HG02623 (cell line): ENCODE data around the gene CXorf49.
"Not testable (repeated sequence)": the region's sequence is repeated elsewhere in the genome, so short reads cannot be mapped to it uniquely, and the experiment has no call there.

Experiments used
- ATAC-seq: cut with Tn5 transposase; IDR thresholded peaks from one replicate; pipeline ENCODE4 v1.9.1; 2021; ENCODE audit warnings: moderate library complexity; ENCODE audit not compliant: unreplicated experiment

Gene CXorf49

DNA sequence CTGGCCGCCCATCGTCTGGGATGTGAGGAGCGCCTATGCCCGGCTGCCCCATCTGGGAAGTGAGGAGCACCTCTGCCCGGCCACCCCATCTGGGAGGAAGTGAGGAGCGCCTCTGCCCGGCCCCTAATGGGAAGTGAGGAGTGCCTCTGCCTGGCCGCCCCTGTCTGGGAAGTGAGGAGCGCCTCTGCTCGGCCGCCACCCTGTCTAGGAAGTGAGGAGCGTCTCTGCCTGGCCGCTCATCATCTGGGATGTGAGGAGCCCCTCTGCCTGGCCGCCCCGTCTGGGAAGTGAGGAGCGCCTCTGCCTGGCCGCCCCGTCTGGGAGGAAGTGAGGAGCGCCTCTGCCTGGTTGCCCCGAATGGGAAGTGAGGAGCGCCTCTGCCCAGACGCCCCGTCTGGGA is 42.4 kb downstream of the CXorf49 start:
- ATAC-seq: not testable (repeated sequence)

DNA sequence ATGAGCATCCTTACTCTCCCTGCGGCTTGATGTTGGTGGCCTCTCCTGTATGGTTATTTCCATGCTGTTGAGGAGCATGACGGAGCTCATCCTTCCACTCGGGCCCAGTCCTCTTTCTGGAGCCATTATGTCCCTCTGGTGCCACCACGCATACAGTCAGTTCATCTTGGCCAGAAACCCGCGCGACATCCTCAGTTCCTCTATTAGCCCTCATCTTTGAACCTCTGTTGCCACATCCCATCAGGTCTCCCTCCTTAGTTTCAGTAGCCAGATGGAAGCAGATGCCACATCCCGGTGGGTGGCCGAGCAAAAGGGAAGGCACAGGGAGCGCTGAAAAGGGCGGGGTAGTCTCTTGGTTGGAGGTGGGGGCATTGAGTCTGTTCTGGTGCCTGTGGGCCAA is 46.1 kb downstream of the CXorf49 start:
- ATAC-seq: no peak

DNA sequence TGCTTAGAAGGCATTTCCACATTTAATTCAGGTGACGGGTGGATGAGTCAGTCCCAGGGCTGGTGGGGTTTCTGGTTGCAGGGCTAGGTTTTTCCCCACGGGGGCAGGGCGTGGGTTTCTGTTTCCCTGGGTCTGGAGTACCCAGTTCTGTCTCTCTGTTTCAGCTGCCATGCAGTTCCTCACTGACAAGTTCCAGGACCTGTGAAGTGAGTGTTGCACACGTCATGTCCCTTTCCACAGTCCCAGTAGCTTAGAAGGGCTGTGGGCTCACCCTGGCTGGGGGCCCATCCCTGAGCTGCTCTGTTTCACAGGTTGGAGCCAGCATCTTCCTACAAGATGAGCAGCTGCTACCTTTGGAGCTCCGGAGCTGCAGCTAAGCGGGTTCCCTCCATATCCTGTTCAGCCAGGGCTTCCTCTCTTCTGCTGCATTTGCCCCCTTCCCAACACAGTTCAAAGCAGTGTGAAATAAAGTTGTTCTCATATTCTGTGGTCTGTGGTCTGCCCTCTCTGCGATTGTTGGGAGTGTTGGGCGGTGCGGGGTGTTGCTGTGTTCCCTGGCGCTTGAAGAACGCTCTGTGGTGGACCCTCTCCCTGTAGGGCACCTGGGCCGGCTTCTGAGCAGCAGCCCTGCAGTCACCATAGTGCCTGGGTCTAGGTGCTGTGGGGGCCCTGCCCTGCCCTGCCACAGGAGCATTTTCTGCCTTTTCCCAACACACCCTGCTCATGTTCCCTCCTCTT is 46.9 kb downstream of the CXorf49 start:
- ATAC-seq: no peak

DNA sequence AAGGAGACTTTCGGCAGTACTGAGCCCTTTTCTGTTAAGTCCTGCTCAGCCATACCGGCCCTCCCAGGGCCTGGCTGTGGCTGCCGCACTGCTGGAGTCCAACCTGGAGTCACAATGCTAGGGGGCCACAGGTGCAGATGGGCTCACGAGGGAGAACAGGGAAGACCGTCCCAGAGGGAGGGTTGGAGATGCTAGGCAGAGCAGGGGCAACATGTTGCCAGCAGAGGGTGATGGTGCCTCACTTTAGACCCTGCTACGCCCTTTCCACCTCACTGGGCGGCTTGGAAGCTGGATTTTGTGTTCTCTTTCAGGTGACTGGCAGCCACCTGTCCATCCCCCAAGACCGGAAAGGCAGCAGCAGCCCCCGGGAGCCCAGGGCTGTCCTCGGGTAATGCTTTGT is 48.1 kb downstream of the CXorf49 start:
- ATAC-seq: not testable (repeated sequence)

DNA sequence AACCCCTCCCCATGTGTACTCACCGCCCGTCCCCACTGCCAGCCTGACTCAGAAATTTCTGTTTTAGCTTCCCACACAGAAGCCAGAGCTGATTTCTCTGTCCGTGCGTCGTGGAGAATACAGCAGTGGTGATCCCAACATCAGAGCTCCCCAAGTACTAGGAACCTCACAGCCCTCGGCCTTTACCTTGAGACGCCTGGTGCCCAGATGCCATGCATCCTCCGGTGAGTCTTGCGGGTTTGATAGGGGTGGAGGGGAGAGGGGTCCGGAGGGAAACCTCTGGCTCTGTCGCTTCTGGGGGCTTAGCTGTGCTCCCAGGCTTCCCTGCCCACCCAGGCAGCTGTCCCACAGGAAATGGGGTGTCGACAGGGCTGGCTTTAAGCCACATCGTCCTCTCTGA is 48.6 kb downstream of the CXorf49 start:
- no peak for ATAC-seq

DNA sequence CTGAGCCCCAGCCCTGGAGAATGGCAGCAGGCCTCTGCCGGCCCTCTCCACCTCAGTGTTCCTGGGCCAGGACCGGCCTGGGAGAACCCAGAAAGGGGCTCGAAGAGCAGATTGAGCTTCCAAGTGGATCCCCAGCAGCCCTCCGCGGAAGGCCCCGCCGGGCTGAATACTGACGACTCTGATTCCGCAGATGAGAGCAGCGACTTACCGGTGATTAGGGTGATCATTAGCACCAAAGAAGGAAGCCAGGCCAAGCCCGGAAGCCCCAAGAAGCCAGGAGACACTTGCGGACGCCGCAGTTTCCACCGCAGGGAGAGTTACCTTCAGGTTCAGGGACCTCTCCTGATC is 49.9 kb downstream of the CXorf49 start:
- no peak for ATAC-seq

DNA sequence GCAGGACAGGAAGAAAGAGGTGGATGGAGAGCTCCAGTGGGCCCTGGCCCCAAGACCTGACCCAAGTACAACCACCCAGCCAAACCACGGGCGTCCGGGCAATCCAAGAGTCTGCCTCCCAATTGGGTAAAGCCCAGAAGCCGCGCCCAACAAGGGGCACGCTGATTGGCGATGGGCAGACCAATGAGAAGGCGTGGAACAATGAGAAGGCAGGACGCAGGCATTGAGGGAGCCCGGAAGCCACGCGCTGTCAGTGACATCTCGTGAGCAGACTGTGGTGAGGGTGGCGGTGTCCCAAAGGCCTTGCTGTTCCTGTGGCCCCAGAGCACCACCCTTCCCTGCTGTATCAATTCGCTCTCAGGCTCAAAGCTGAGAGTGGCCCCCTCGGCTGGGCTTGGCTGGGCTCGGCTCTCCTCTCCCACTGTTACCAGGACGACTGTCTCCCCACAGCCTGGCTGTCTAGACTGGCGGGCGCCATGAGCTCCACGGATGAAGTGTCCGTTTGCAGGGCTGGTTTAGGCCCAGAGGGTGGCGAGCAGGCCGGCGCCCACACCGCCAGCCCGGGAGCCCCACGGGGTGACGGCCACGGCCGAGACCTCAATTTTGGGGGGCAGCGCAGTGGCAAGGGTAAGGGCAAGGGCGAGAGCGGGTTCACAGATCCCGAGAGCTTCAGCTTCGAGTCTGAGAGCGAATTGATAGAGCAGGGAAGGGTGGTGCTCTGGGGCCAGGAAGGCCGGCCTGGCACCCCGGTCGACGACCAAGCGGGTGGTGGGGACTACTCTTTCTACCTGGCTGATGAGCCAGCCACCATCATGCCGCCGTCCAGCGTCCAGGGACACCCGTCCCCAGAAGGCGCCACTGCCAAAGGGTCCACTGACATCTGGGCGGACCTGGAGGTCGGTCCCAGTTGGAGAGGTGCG is 50.5 kb downstream of the CXorf49 start, which contains the start of gene LOC101059915:
LOC101059915 (plus strand) TSS at position 219 of the 920 bp plus-strand sequence.
- ATAC-seq: no peak

DNA sequence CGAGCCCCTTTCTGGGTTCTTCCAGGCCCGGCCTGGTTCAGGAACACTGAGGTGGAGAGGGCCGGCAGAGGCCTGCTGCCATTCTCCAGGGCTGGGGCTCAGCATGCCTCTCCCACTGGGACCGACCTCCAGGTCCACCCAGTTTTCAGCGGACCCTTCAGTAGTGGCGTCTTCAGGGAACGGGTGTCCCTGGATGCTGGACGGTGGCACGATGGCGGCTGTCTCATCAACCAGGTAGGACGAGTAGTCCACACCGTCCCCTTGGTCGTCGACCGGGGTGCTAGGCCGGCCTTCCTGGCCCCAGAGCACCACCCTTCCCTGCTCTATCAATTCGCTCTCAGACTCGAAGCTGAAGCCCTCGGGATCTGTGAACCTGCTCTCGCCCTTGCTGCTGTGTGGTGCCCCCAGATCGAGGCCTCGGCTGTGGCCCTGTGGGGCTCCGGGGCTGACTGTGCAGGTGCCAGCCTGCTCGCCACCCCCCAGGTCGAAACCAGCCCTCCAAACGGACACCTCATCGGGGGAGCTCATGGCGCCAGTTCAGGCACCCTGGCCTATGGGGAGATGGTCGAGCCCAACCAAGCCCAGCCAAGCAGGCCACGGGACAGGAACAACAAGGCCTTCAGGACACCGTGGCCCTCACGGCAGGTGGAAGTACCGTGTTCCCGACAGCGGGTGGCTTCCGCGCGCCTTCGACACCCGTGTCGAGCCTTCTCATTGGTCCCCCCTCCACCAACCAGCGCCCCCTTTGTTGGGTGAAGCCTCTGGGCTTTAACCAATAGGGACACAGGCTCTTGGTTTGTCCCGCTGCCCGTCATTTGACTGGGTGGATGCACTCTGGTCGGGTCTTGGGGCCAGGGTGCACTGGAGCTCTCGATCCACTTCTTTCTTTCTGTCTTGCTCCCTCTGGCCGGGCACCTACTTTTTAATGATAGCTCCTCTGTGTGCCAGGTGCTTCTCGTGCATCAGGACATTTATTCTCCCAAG is 51.6 kb downstream of the CXorf49 start:
- ATAC-seq: no peak

DNA sequence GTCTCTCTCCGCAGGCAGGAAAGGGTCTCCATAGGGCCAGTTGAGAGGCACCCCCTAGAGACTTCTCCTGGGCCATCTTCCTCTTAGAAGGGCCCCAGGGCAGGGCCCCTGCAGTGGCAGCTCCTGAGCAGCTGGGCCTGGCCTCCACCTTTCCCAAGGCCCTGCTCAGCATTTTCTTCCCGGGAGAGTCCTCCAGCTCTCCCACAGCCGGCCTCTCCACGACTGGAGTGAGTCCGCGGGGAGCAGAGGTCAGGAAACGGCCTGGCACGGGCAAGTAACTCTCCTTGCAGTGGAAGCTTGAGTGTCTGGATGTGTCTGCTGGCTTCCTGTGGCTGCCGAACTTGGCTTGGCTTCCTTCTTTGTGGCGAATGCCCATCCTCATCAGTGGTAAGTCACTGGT is 52.3 kb downstream of the CXorf49 start:
- ATAC-seq: no peak

DNA sequence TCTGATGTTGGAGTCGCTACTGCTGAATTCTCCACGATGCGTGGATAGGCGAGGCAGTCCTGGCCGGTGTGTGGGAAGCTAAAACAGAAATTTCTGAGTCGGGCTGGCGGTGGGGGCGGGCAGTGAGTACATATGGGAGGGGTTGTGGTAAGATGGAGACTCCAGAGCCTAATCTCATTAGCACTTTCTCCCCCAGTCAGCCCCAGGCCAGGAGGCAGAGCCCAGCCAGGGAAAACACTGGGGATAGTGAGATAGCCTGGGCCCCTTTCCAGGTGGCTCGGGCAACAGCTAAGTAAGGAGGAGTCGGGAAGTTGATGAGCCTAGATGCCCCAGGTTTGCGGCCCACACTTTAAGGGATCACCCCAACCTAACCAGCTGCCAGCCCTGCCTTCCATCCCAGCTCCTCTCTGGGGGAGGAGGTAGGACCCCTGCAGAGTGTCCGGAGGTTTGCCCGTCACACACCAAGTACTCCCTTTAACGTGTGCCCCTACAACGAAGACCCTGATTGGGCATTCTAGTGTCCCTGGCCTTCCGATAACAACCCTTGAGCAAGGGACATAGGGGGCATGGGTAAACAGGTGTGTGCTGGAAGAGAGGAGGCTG is 53.1 kb downstream of the CXorf49 start:
- no peak for ATAC-seq
